ACHN (cell line): ENCODE measurements around the gene AASDH.
"Not testable (repeated sequence)": the region's sequence is repeated elsewhere in the genome, so short reads cannot be mapped to it uniquely, and the experiment has no call there.

Source experiments
- DNase-seq: peaks from one replicate; pipeline ENCODE4 v3.0.0-alpha.2; 2015
- in situ Hi-C: cut with HindIII; loops from 2 replicates; pipeline ENCODE4 v1.10.0; 2017; ENCODE audit warnings: low sequenced_read_pairs, low pct_ligation_motif_present, low pct_unique_long_range_greater_than_20kb

The AASDH gene

DNA sequence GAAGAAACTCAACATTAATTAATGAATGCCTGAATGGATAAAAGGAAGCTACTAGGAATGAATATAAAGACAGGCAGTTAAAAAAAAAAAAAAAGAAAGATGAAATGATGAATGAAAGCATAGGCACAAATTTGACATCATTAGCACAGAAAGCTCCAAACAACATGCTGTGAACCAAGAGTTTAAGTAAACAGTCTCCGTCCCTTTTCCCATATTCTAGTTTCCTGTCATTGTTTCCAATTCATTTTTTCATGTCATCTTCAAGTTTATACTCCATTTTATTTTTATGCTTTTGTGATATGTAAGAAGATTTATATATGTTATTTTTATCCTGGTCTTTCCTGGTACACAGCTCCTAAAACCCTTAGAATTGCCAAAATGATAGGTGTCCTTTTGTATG, 17.7 kb upstream of the AASDH start:
- DNase-seq = no peak
- in situ Hi-C loops = no loop called here

- no peak for DNase-seq
- in situ Hi-C loops = no loop called here
These were observed 13.3 kb upstream of the AASDH start for GRCh38 chr4:56400560-56400959.

DNA sequence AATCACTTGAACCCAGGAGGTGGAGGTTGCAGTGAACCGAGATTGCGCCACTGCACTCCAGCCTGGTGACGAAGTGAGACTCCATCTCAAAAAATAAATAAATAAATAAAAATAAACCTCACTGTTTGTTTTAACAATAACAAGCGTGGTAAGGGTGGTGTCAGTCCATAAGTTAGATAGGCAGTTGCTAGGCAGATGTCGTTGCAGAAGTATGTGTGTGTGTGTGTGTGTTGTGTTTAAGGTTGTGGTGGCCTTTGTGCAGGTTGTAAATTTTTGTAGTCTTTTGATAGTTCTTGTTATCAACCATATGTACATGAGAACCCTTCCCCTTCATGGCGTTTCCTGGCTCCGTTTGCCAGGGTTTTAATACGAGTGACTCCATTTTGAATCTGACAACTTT, 4.0 kb upstream of the AASDH start:
- in situ Hi-C loops = no loop called here
- DNase-seq = no peak

- in situ Hi-C loops = no loop called here
- DNase-seq = no peak
These were observed 2.3 kb upstream of the AASDH start for GRCh38 chr4:56389558-56389957.

DNA sequence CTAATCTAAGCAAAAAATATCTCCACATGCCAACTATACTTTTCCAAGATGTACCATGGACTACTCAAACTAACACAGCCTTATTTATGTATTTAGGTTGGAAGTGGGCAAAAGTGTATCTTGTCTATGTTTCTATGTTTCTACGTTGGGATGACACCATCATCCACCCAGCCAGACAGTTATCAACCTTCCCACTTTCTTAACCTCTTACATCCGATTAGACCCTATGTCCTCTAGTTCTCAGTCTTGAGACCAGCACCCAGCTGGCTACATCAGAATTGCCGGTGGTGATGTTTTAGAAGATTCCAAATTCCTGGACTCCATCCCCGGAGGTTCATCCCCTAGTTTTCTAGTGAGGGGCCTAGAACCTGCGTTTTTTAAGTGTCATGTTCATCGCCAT, 1.0 kb upstream of the AASDH start:
- no peak for DNase-seq

GRCh38 chr4:56386091-56386490, 1.2 kb downstream of the AASDH start:
- DNase-seq = no peak
- in situ Hi-C loops = no loop called here

More for the DNA sequence above, 1.0 kb upstream of the AASDH start:
- in situ Hi-C loops = no loop called here

- in situ Hi-C loops = no loop called here
These were observed 11.8 kb downstream of the AASDH start for GRCh38 chr4:56375458-56375857.

DNA sequence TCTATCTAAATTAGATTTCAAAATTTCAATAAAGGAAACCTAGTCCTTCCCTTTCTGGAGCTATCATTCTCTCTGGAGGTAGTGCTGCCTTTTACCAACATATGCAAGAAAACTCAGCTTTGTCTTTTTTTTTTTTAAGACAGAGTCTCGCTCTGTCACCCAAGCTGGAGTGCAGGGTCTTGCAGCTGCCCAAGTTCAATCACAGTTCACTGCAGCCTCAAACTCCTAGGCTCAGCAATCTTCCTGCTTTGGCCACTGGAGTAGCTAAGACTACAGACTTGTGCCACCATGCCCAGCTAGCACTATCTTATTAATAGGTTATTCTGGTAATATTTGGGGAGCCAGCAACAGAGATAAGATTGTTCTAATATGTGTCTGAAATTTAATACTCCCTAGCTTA, 12.3 kb downstream of the AASDH start:
- in situ Hi-C loops = no loop called here

More at GRCh38 chr4:56375458-56375857, 11.8 kb downstream of the AASDH start:
- no peak for DNase-seq

DNA sequence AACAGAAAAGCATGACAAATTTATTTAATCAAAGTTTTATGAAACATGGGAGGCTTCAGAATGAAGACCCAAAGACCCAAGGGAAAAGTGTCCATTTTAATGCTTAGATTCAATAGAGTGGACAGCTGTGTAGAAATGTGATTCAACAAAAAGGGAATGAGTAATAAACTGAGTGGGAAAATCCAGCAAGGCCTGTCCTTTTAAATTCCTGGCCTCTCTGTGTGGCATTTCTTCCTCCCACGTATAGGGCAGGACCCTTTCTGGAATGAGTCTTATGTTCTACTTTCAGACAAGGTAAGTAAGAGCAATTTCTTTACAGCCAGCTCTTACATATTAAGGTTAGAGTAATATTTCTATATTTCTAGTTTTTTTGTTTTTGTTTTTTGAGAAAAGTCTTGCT, 14.5 kb downstream of the AASDH start:
- in situ Hi-C loops = no loop called here
- no peak for DNase-seq

More for the DNA sequence above, 12.3 kb downstream of the AASDH start:
- DNase-seq = no peak

DNA sequence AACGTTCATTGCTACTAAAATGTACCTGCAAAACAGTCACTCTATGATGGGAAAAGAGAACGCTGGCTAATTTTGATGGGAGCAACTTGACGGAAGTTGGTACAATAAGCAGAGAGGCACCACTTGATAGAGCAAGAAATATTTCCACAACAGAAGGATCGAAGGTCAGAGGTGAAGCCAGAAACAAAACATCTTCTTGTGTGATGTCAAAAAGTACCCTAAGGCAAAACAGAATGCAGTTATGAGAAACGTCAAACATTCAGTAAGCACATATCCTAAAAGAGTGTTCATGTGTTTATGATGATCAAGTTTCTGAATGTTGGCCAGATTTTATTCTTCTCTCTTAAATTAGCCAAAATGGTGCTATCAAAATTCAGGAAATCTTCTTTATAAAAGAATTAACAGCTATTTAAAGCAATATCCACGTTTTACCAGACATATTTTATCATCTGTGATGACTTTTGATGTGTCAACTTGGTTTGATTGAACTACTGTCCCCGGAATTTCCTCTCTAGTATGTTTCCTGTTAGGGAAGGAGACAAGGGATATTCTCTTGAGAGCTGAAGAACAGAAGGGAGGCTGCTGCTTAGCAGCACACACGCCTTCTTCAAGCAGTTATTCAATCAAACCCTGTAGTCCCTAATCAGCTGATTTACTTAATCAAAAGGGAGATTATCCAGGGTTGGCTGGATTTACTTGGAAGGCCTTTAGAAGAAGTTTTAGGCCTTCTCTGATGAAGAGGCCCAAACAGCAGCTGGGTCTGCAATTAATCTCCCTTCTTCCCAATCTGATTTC, 15.7 kb downstream of the AASDH start:
- DNase-seq = no peak
- in situ Hi-C loops = no loop called here

GRCh38 chr4:56370377-56370776, 16.9 kb downstream of the AASDH start:
- in situ Hi-C loops = no loop called here
- DNase-seq = no peak

DNA sequence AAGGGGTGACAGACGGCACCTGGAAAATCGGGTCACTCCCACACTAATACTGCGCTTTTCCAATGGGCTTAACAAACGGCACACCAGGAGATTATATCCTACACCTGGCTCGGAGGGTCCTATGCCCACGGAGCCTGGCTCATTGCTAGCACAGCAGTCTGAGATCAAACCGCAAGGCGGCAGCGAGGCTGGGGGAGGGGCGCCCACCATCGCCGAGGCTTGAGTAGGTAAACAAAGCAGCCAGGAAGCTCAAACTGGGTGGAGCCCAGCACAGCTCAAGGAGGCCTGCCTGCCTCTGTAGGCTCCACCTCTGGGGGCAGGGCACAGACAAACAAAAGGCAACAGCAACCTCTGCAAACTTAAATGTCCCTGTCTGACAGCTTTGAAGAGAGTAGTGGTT, 24.3 kb downstream of the AASDH start:
- in situ Hi-C loops, DNase-seq: not testable (repeated sequence)

DNA sequence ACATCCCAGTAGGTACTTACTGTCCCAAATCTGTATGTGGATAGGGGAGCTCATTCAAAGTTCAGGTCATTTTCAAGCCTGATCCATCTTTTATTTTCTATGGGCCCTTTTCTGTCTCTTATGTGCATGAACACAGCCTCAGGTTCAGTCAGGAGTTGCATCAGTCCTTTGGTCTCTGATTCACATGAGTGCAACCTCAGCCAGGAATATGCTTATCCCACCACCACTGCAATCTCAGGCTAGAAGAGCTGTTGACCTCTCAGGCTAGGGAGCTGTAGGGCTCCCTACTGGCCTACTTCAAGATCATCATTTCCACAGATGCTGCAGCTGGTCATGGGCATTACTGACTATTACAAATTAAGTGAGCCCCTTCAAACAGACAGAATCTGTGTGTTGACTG, 27.2 kb downstream of the AASDH start:
- in situ Hi-C loops = no loop called here
- no peak for DNase-seq

DNA sequence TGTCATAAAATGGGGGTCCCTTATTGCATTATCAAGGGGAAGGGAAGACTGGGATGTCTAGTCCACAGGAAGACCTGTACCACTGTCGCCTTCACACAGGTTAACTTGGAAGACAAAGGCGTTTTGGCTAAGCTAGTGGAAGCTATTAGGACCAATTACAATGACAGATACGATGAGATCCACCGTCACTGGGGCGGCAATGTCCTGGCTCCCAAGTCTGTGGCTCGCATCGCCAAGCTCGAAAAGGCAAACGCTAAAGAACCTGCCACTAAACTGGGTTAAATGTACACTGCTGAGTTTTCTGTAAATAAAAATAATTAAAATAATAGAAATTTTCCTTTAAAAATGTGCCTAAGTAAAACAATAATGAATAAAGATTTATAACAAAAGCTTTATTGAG, 30.6 kb downstream of the AASDH start:
- DNase-seq = no peak
- in situ Hi-C loops = no loop called here

DNA sequence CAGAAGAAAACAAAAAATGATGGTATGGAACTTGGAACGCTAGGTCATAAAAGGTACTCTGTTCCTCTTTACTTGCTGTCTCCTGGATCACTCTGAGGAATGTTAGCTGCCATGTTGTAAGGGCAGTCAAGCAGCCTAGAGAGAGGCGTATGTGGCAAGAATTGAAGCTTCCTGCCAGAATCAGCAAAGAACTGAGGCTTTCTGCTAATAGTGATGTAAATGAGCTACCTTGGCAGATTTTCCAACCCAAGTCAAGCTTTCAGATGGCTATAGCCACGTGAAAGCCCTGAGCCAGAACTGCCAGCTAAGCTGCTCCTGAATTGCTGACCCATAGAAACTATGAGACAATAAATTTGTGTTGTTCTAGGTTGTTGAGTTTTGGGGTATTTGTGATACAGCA, 38.7 kb downstream of the AASDH start:
- no peak for DNase-seq
- in situ Hi-C loops = no loop called here

DNA sequence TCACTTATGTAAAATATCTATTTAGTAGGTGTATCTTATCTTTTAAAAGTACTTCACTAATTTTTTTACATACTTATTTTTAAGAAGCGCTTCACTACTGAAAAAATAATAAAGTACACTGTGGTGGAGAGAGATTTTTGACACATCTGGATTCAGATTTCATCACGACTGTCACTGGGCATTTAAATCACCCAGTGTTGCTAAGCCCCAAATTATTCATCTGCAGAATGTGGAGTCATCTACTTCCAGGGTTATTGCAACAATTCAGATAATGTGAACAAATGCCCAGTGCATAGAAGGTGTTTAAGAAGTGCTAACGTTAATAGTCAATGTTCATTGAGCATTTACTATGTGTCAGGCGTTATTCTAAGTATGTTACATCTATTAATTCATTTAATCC, 41.8 kb downstream of the AASDH start:
- in situ Hi-C loops = no loop called here
- no peak for DNase-seq

DNA sequence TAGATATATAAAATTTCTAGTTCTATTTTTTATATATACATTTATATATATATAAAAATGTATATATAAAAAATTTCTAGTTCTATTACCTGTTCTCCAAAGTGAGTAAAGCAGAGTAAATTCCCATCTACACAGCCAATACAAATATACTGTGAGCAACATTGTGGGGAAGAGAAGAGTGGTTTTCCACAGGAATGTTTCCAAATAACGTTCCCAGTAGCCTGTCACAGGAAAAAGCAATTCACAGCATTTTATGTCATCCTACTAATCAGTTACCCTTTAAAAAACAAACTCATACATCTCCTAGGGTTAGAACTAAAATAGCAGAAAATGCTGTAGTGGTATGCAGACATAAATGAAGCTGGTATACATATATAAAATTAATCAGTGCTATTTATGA, 44.5 kb downstream of the AASDH start:
- in situ Hi-C loops = no loop called here
- peak; percentile 2 for DNase-seq

- no peak for DNase-seq
- in situ Hi-C loops = no loop called here
These were observed 56.6 kb downstream of the AASDH start for GRCh38 chr4:56330691-56331090.

- in situ Hi-C loops = no loop called here
- DNase-seq = no peak
These were observed 60.9 kb downstream of the AASDH start for GRCh38 chr4:56326363-56326762.

- DNase-seq = no peak
- in situ Hi-C loops = no loop called here
These were observed 63.2 kb downstream of the AASDH start for GRCh38 chr4:56324011-56324610.
